Liver (tissue), 9 donors: Measurements from ENCODE around the gene POLR2C. TPM values are rescaled to one million over a fixed set of nuclear protein-coding genes. Genes with fewer than 3 reads are reported as not detected.

Experiments
- DNase-seq: peaks from one replicate; pipeline ENCODE4 v3.0.0-alpha.2; 2017; ENCODE audit warnings: low spot score
- H3K27ac ChIP-seq, 2 donors: one replicate each; pipeline ENCODE4 v1.7.0; 2013; ENCODE audit warnings: inconsistent platforms in 2 of 2, low read length in 2 of 2, control low read depth in 1 of 2, low read depth in 1 of 2, mild to moderate bottlenecking in 1 of 2
- H3K27me3 ChIP-seq, 4 donors: one replicate each; pipeline versions ENCODE4 v1.6.1 to v1.7.0; 2013; ENCODE audit warnings: low read length in 3 of 4, inconsistent platforms in 1 of 4, mild to moderate bottlenecking in 1 of 4, moderate library complexity in 1 of 4; ENCODE audit not compliant: control insufficient read depth in 4 of 4, insufficient read depth in 4 of 4
- H3K36me3 ChIP-seq, 4 donors: one replicate each; pipeline versions ENCODE4 v1.6.1 to v1.7.0; 2013; ENCODE audit warnings: low read length in 3 of 4, mild to moderate bottlenecking in 3 of 4, low read depth in 1 of 4, moderate library complexity in 1 of 4; ENCODE audit not compliant: control insufficient read depth in 4 of 4, insufficient read depth in 3 of 4
- H3K4me1 ChIP-seq, 4 donors: one replicate each; pipeline versions ENCODE4 v1.6.1 to v1.7.0; 2013; ENCODE audit warnings: low read length in 3 of 4, mild to moderate bottlenecking in 3 of 4, moderate library complexity in 1 of 4; ENCODE audit not compliant: control insufficient read depth in 4 of 4, insufficient read depth in 4 of 4
- H3K4me3 ChIP-seq, 3 donors: one replicate each; pipeline versions ENCODE4 v1.6.1 to v1.7.0; 2013; ENCODE audit warnings: low read length in 3 of 3, control low read depth in 1 of 3, low read depth in 1 of 3, mild to moderate bottlenecking in 1 of 3
- H3K9ac ChIP-seq, 2 donors: one replicate each; pipeline ENCODE4 v1.7.0; 2013; ENCODE audit warnings: low read length in 2 of 2, mild to moderate bottlenecking in 2 of 2, moderate library complexity in 2 of 2, control low read depth in 1 of 2, low read depth in 1 of 2
- H3K9me3 ChIP-seq, 4 donors: one replicate each; pipeline versions ENCODE4 v1.6.1 to v1.7.0; 2013; ENCODE audit warnings: low read length in 3 of 4; ENCODE audit not compliant: control insufficient read depth in 4 of 4
- EGR1 ChIP-seq, 2 donors: IDR thresholded peaks; 2 replicates each; pipeline ENCODE4 v1.6.1; 2016 to 2018; ENCODE audit warnings: antibody characterized with exemption in 2 of 2, low read depth in 2 of 2
- FOXA1 ChIP-seq: IDR thresholded peaks from 2 replicates; pipeline ENCODE4 v1.6.1; 2016; ENCODE audit warnings: antibody characterized with exemption
- FOXA2 ChIP-seq: IDR thresholded peaks from 2 replicates; pipeline ENCODE4 v1.6.1; 2016; ENCODE audit warnings: antibody characterized with exemption
- HNF4A ChIP-seq, 2 donors: conservative IDR thresholded peaks; 2 replicates each; pipeline ENCODE4 v1.6.1; 2016; ENCODE audit warnings: antibody characterized with exemption in 2 of 2, mild to moderate bottlenecking in 2 of 2
- HNF4G ChIP-seq: IDR thresholded peaks from 2 replicates; pipeline ENCODE4 v1.6.1; 2016; ENCODE audit warnings: antibody characterized with exemption
- JUND ChIP-seq, 2 donors: IDR thresholded peaks; 2 replicates each; pipeline ENCODE4 v1.6.1; 2016; ENCODE audit warnings: antibody characterized with exemption in 2 of 2
- NR2F2 ChIP-seq: IDR thresholded peaks from 2 replicates; pipeline ENCODE4 v1.6.1; 2016; ENCODE audit warnings: antibody characterized with exemption
- RAD21 ChIP-seq, 2 donors: IDR thresholded peaks; 2 replicates each; pipeline ENCODE4 v1.6.1; 2016; ENCODE audit warnings: antibody characterized with exemption in 2 of 2, mild to moderate bottlenecking in 2 of 2
- RXRA ChIP-seq, 2 donors: IDR thresholded peaks; 2 replicates each; pipeline ENCODE4 v1.6.1; 2017 to 2018; ENCODE audit warnings: antibody characterized with exemption in 2 of 2, mild to moderate bottlenecking in 1 of 2
- SP1 ChIP-seq: IDR thresholded peaks from 2 replicates; pipeline ENCODE4 v1.6.1; 2018; ENCODE audit warnings: antibody characterized with exemption, mild to moderate bottlenecking
- TAF1 ChIP-seq: conservative IDR thresholded peaks from 2 replicates; pipeline ENCODE4 v1.6.1; 2016; ENCODE audit warnings: antibody characterized with exemption, mild to moderate bottlenecking
- YY1 ChIP-seq: IDR thresholded peaks from 2 replicates; pipeline ENCODE4 v1.6.1; 2016; ENCODE audit warnings: antibody characterized with exemption, mild to moderate bottlenecking
- WGBS: extraction: QIAGEN DNeasy Blood & Tissue Kit; methylation state at CpG from one replicate; pipeline ENCODE4 v1.1.7; 2013; 5-methylcytosine and 5-hydroxymethylcytosine counted together
- polyA plus RNA-seq, 2 donors: library from polyadenylated mRNA; stranded (reverse) in 1 of 2; unstranded in 1 of 2; fragments of 200-250 nt in 1 of 2; fragments of >200 nt in 1 of 2; fragmentation: Nextera tagmentation in 1 of 2; extraction: Ambion mirVana in 1 of 2; gene quantifications; one replicate each; pipeline versions ENCODE4 v1.2.1 to v1.2.3, GENCODE V29; 2013 to 2015
- total RNA-seq, 2 donors: library from RNA; depleted of rRNA; stranded (reverse); fragments of >200 nt; gene quantifications; one replicate each; pipeline ENCODE4 v1.2.3, GENCODE V29; 2014
- TF ChIP-seq, protein P1 (sequence below): IDR thresholded peaks from 2 replicates; pipeline ENCODE4 v1.6.1; 2016; ENCODE audit warnings: antibody characterized with exemption, mild to moderate bottlenecking
- TF ChIP-seq, protein P2 (sequence below): IDR thresholded peaks from 2 replicates; pipeline ENCODE4 v1.6.1; 2016; ENCODE audit warnings: antibody characterized with exemption
- TF ChIP-seq, protein P3 (sequence below): fragments of 150-350 bp; IDR thresholded peaks from 2 replicates; pipeline ENCODE4 v1.5.1; 2017; ENCODE audit warnings: improper control_type of control experiment, low read depth, low read length; ENCODE audit not compliant: missing input control
- TF ChIP-seq, protein P4 (sequence below): IDR thresholded peaks from 2 replicates; pipeline ENCODE4 v1.6.1; 2016; ENCODE audit warnings: antibody characterized with exemption
- donor health status: healthy.
- donor health status: healthy.
- donor health status: healthy.
- donor health status: healthy.
- donor health status: healthy.

POLR2C gene
- total and polyA plus RNA-seq, 4 donors, result 25.4 to 68.0 (median 51.3) TPM

DNA sequence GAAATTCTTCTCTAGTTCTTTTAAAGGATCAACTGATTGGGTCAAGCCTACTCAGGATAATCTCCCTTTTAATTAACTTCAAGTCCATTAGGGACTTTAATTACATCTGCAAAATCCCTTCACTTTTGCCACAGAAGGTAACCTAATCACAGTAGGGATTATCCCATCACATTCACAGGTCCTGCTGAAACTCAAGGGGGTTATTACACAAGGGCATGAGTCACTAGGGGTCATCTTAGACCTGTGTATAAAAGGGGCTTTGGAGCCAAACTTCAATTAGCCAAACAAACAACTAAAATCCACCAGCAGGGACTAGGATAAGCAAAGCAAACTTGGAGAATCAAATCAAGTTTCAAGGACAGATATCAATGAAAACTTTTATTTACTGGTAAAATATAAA is 34.7 kb upstream of the POLR2C start:
- Histone ChIP-seq H3K36me3 (peaks cover 18 to 46% (median 35%) of the 10 kb centered on the region in 4 donors), H3K27ac (no peak overlapping the region), H3K4me1 (peaks cover 0 to 2% (median under 1%) of the 10 kb centered on the region in 4 donors), H3K27me3 (no peaks in the 10 kb centered on the region), H3K4me3 (no peak overlapping the region), H3K9ac (no peak overlapping the region), H3K9me3 (no peaks in the 10 kb centered on the region)
- TF ChIP-seq FOXA2 (no peak), HNF4G (no peak), HNF4A (conservative IDR thresholded peaks at IDR 0.05) (no peak), NR2F2 (no peak), YY1 (no peak), RAD21 (IDR thresholded peaks at IDR 0.05) (no peak), RXRA (IDR thresholded peaks at IDR 0.05) (no peak), FOXA1 (no peak), EGR1 (IDR thresholded peaks at IDR 0.05; ENCODE audit: low read depth in 2 of 2) (no peak), SP1 (no peak)
- TF ChIP-seq, protein P1, sequence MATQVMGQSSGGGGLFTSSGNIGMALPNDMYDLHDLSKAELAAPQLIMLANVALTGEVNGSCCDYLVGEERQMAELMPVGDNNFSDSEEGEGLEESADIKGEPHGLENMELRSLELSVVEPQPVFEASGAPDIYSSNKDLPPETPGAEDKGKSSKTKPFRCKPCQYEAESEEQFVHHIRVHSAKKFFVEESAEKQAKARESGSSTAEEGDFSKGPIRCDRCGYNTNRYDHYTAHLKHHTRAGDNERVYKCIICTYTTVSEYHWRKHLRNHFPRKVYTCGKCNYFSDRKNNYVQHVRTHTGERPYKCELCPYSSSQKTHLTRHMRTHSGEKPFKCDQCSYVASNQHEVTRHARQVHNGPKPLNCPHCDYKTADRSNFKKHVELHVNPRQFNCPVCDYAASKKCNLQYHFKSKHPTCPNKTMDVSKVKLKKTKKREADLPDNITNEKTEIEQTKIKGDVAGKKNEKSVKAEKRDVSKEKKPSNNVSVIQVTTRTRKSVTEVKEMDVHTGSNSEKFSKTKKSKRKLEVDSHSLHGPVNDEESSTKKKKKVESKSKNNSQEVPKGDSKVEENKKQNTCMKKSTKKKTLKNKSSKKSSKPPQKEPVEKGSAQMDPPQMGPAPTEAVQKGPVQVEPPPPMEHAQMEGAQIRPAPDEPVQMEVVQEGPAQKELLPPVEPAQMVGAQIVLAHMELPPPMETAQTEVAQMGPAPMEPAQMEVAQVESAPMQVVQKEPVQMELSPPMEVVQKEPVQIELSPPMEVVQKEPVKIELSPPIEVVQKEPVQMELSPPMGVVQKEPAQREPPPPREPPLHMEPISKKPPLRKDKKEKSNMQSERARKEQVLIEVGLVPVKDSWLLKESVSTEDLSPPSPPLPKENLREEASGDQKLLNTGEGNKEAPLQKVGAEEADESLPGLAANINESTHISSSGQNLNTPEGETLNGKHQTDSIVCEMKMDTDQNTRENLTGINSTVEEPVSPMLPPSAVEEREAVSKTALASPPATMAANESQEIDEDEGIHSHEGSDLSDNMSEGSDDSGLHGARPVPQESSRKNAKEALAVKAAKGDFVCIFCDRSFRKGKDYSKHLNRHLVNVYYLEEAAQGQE, result no peak
- TF ChIP-seq, protein P2, sequence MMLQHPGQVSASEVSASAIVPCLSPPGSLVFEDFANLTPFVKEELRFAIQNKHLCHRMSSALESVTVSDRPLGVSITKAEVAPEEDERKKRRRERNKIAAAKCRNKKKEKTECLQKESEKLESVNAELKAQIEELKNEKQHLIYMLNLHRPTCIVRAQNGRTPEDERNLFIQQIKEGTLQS, result no peak
- TF ChIP-seq, protein P3, sequence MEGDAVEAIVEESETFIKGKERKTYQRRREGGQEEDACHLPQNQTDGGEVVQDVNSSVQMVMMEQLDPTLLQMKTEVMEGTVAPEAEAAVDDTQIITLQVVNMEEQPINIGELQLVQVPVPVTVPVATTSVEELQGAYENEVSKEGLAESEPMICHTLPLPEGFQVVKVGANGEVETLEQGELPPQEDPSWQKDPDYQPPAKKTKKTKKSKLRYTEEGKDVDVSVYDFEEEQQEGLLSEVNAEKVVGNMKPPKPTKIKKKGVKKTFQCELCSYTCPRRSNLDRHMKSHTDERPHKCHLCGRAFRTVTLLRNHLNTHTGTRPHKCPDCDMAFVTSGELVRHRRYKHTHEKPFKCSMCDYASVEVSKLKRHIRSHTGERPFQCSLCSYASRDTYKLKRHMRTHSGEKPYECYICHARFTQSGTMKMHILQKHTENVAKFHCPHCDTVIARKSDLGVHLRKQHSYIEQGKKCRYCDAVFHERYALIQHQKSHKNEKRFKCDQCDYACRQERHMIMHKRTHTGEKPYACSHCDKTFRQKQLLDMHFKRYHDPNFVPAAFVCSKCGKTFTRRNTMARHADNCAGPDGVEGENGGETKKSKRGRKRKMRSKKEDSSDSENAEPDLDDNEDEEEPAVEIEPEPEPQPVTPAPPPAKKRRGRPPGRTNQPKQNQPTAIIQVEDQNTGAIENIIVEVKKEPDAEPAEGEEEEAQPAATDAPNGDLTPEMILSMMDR, result no peak
- TF ChIP-seq, protein P4, sequence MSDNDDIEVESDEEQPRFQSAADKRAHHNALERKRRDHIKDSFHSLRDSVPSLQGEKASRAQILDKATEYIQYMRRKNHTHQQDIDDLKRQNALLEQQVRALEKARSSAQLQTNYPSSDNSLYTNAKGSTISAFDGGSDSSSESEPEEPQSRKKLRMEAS, result no peak
- DNase-seq, result no peak

DNA sequence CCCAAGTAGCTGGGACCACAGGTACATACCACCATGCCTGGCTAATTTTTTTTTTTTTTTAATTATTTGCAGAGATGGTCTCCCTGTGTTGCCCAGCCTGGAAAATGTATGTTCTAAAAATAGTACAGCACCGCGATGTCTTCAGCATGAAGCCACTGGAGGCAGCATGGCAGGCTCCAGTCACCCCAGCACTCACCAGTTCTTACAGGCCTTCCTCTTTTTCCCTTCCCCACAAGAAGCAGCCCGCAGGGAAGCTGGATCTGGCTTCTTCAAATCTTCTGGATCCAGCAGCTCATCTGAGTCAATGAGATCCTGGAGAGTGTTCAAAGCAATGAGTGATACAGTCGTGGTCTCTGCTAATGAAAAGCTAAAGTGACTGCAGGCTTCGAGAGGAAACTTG is 31.5 kb upstream of the POLR2C start:
- Histone ChIP-seq H3K36me3 (peaks cover 21 to 74% (median 60%) of the 10 kb centered on the region in 4 donors), H3K27me3 (no peaks in the 10 kb centered on the region), H3K9ac (no peak overlapping the region), H3K9me3 (no peaks in the 10 kb centered on the region), H3K4me3 (no peak overlapping the region), H3K4me1 (peaks cover 0 to 3% (median under 1%) of the 10 kb centered on the region in 4 donors), H3K27ac (no peak overlapping the region)
- TF ChIP-seq JUND (IDR thresholded peaks at IDR 0.05) (no peak), TAF1 (no peak)
- TF ChIP-seq, protein P4, result no peak
- 90% methylated on average over 5 of the region's 5 CpGs for WGBS
- no peak for DNase-seq
